Measurements from ENCODE around the gene EHD4. TPM values are rescaled to one million over a fixed set of nuclear protein-coding genes. Genes with fewer than 3 reads are reported as not detected.

EHD4 gene
- polyA plus RNA-seq, 2 of the 4 experiments (the other 2 are of a cell fraction) = 8.2 to 9.0 TPM

DNA sequence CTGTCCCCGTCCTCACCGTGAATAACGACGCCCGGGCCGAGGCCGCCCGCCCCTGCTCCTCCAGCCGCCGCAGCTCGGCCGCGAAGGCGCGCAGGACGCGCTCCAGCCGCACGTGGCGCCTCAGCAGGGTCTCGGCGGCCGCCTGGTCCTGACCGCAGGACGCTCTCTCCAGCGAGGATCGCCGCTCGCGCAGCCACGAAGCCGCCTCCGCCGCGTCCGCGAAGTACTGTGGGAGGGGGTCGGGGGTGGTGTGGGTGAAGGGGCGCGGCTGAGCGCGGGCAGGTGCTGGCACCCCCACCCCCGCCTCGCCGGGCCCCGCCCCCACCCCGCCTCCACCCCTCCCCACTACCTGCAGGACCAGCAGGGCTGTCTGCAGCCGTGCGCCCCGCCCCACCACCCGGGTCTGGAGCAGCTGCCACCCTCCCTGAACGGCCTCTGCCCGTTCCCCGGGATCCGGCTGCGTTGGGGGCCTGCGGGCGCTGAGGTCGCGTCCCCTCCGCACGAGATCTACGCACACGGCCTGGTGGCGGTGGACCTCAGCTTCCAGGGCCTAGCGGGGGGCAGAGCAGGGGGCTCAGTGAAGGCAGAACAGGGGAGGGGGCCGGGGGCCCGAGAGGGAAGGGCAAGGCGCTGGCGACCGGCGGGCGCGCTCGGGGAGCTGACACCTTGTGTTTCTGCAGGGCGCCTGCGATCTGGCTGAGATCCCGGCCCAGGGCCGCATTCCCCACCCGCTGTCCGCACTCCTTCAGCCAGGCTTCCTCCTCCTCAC is 90.3 kb downstream of the EHD4 start:
- CTCF ChIA-PET = interaction anchor here (0.6 to 1.6 kb wide), 3 partner anchors 23 to 422 kb away, joined by 3 to 5 read pairs (median 4); no protein-coding TSS in a partner anchor
- H3K4me3 ChIP-seq = no peak overlapping the region
- no peaks in the 10 kb centered on the region for H3K9me3 ChIP-seq
- no peak overlapping the region for H3K4me2 ChIP-seq
- FAIRE-seq (no peak), ATAC-seq (no peak), DNase-seq (ENCODE audit: low read depth in 1 of 2, low spot score in 1 of 2) (no peak)
- WGBS (ENCODE audit: missing lambda C conversion rate) = 87% methylated on average over 12 of the region's 81 CpGs
- TF ChIP-seq RNF2 (IDR thresholded peaks at IDR 0.05; ENCODE audit: borderline replicate concordance, low read depth) (no peak), CBX2 (IDR thresholded peaks at IDR 0.05; ENCODE audit: borderline replicate concordance, low read depth) (no peak), NPAS2 (CRISPR knock-in tag; IDR thresholded peaks at IDR 0.05; ENCODE audit: borderline replicate concordance) (no peak), PHF8 (IDR thresholded peaks at IDR 0.05; ENCODE audit: borderline replicate concordance, low read depth) (no peak), MYC (IDR thresholded peaks at IDR 0.05; ENCODE audit: borderline replicate concordance, low read length) (no peak), ZSCAN20 (CRISPR knock-in tag; IDR thresholded peaks at IDR 0.05) (no peak), BHLHE40 (IDR thresholded peaks at IDR 0.05; ENCODE audit: low read depth, low read length) (no peak), JUNB (IDR thresholded peaks at IDR 0.05) (no peak), ZNF302 (CRISPR knock-in tag; IDR thresholded peaks at IDR 0.05) (no peak), MAZ (IDR thresholded peaks at IDR 0.05; ENCODE audit: borderline replicate concordance, low read depth, low read length) (no peak), RCOR1 (IDR thresholded peaks at IDR 0.05; ENCODE audit: low read depth, low read length) (no peak), JUN (IDR thresholded peaks at IDR 0.05) (no peak), RFX5 (IDR thresholded peaks at IDR 0.05) (no peak)
- TF ChIP-seq, protein P1, sequence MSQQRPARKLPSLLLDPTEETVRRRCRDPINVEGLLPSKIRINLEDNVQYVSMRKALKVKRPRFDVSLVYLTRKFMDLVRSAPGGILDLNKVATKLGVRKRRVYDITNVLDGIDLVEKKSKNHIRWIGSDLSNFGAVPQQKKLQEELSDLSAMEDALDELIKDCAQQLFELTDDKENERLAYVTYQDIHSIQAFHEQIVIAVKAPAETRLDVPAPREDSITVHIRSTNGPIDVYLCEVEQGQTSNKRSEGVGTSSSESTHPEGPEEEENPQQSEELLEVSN (IDR thresholded peaks at IDR 0.05; ENCODE audit: borderline replicate concordance, low read depth) = no peak
- H3K4me1 ChIP-seq = no peaks in the 10 kb centered on the region
- H3K27ac ChIP-seq = no peak overlapping the region
- POLR2A ChIA-PET = no interaction called here

DNA sequence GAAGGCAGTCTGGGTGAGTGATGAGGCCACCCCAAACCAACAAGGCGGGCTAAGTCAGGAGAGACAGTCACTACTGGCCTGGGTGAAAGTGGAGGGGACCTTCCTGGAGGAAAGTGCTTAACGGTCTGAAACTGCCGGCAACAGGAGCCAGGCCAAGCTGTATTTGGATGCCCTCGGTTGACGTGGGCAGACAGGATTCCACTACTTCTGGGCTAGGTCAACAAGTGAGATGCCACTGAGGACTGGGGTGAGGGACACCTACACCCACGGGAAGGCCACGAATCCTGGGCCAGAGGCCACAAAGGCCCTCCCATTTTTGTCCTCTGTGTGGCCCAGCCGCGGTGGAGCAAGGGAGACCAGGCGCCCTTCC is 90.8 kb downstream of the EHD4 start:
- no peaks in the 10 kb centered on the region for H3K4me1 ChIP-seq
- DNase-seq (ENCODE audit: low read depth in 1 of 2, low spot score in 1 of 2) = no peak
- H3K4me3 ChIP-seq = no peak overlapping the region
- CTCF ChIA-PET = interaction anchor here (0.6 to 1.4 kb wide), 2 partner anchors 70 to 421 kb away, joined by 3 to 4 read pairs; no protein-coding TSS in a partner anchor
- no peak for ATAC-seq
- POLR2A ChIA-PET = no interaction called here
- WGBS (ENCODE audit: missing lambda C conversion rate) = 79% methylated on average over 8 of the region's 10 CpGs
- FAIRE-seq = no peak
- H3K9me3 ChIP-seq = no peaks in the 10 kb centered on the region
- H3K4me2 ChIP-seq = no peak overlapping the region
- TF ChIP-seq SREBF2 (IDR thresholded peaks at IDR 0.05) = no peak
- TF ChIP-seq, protein P2, sequence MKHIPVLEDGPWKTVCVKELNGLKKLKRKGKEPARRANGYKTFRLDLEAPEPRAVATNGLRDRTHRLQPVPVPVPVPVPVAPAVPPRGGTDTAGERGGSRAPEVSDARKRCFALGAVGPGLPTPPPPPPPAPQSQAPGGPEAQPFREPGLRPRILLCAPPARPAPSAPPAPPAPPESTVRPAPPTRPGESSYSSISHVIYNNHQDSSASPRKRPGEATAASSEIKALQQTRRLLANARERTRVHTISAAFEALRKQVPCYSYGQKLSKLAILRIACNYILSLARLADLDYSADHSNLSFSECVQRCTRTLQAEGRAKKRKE (CRISPR knock-in tag; IDR thresholded peaks at IDR 0.05; ENCODE audit: low read depth) = no peak
- TF ChIP-seq MAFK (IDR thresholded peaks at IDR 0.05; ENCODE audit: partially characterized antibody) = no peak
- TF ChIP-seq RCOR1 (IDR thresholded peaks at IDR 0.05; ENCODE audit: low read depth, low read length) = no peak
- no peak for TF ChIP-seq NPAS2 (CRISPR knock-in tag; IDR thresholded peaks at IDR 0.05; ENCODE audit: borderline replicate concordance)
- TF ChIP-seq HOXA7 (CRISPR knock-in tag; IDR thresholded peaks at IDR 0.05) = no peak
- TF ChIP-seq, protein P3, sequence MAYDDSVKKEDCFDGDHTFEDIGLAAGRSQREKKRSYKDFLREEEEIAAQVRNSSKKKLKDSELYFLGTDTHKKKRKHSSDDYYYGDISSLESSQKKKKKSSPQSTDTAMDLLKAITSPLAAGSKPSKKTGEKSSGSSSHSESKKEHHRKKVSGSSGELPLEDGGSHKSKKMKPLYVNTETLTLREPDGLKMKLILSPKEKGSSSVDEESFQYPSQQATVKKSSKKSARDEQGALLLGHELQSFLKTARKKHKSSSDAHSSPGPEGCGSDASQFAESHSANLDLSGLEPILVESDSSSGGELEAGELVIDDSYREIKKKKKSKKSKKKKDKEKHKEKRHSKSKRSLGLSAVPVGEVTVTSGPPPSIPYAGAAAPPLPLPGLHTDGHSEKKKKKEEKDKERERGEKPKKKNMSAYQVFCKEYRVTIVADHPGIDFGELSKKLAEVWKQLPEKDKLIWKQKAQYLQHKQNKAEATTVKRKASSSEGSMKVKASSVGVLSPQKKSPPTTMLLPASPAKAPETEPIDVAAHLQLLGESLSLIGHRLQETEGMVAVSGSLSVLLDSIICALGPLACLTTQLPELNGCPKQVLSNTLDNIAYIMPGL (CRISPR knock-in tag; IDR thresholded peaks at IDR 0.05; ENCODE audit: borderline replicate concordance) = no peak
- TF ChIP-seq, protein P1 (IDR thresholded peaks at IDR 0.05; ENCODE audit: borderline replicate concordance, low read depth) = no peak
- no peak for TF ChIP-seq POLR2AphosphoS2 (conservative IDR thresholded peaks at IDR 0.05; ENCODE audit: low read length)
- no peak for TF ChIP-seq CEBPB (IDR thresholded peaks at IDR 0.05)
- no peak for TF ChIP-seq FOSL2 (IDR thresholded peaks at IDR 0.05)
- TF ChIP-seq FOSL2 (CRISPR knock-in tag; IDR thresholded peaks at IDR 0.05) = no peak
- no peak for TF ChIP-seq EP300 (IDR thresholded peaks at IDR 0.05)
- no peak for TF ChIP-seq MAZ (IDR thresholded peaks at IDR 0.05; ENCODE audit: borderline replicate concordance, low read depth, low read length)
- TF ChIP-seq, protein P4, sequence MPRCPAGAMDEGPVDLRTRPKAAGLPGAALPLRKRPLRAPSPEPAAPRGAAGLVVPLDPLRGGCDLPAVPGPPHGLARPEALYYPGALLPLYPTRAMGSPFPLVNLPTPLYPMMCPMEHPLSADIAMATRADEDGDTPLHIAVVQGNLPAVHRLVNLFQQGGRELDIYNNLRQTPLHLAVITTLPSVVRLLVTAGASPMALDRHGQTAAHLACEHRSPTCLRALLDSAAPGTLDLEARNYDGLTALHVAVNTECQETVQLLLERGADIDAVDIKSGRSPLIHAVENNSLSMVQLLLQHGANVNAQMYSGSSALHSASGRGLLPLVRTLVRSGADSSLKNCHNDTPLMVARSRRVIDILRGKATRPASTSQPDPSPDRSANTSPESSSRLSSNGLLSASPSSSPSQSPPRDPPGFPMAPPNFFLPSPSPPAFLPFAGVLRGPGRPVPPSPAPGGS (IDR thresholded peaks at IDR 0.05) = no peak
- TF ChIP-seq PHF8 (IDR thresholded peaks at IDR 0.05; ENCODE audit: borderline replicate concordance, low read depth) = no peak
- no peak for TF ChIP-seq RFX5 (IDR thresholded peaks at IDR 0.05)
- TF ChIP-seq, protein P5, sequence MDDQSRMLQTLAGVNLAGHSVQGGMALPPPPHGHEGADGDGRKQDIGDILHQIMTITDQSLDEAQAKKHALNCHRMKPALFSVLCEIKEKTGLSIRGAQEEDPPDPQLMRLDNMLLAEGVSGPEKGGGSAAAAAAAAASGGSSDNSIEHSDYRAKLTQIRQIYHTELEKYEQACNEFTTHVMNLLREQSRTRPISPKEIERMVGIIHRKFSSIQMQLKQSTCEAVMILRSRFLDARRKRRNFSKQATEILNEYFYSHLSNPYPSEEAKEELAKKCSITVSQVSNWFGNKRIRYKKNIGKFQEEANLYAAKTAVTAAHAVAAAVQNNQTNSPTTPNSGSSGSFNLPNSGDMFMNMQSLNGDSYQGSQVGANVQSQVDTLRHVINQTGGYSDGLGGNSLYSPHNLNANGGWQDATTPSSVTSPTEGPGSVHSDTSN (IDR thresholded peaks at IDR 0.05) = no peak
- no peak overlapping the region for H3K27ac ChIP-seq

All from A549 (cell line).